ENCODE measurements around the gene TGFB3.

The TGFB3 gene

GRCh38 chr14:75986439-75986765 lies 4.6 kb upstream of the TGFB3 start:
- no peak for DNase-seq

- peak; percentile 87 for DNase-seq
These were observed 4.0 kb upstream of the TGFB3 start, which contains the start of gene IFT43 for GRCh38 chr14:75985618-75986438. IFT43 (plus strand) TSS chr14:75985763; CDS start chr14:75985787, 24 bp downstream.

GRCh38 chr14:75984674-75985073 lies 2.9 kb upstream of the TGFB3 start:
- peak; percentile 41 for DNase-seq

GRCh38 chr14:75983019-75983358 lies 1.2 kb upstream of the TGFB3 start:
- DNase-seq: no peak

GRCh38 chr14:75982266-75983018 lies 647 bp upstream of the TGFB3 start:
- DNase-seq: peak; percentile 90

- peak; percentile 36 for DNase-seq
These were observed 939 bp downstream of the TGFB3 start for GRCh38 chr14:75980856-75981255.

- no peak for DNase-seq
These were observed 1.9 kb downstream of the TGFB3 start for GRCh38 chr14:75979648-75980565.

GRCh38 chr14:75979071-75979571 lies 2.7 kb downstream of the TGFB3 start:
- peak; percentile 56 for DNase-seq

- DNase-seq: peak; percentile 72
These were observed 3.5 kb downstream of the TGFB3 start for GRCh38 chr14:75978249-75978731.

- DNase-seq: no peak
These were observed 4.2 kb downstream of the TGFB3 start for GRCh38 chr14:75977582-75977943.

GRCh38 chr14:75976826-75977581 lies 4.8 kb downstream of the TGFB3 start:
- DNase-seq: no peak

GRCh38 chr14:75972801-75973421 lies 8.9 kb downstream of the TGFB3 start:
- DNase-seq: peak; percentile 50

GRCh38 chr14:75971509-75971908 lies 10.3 kb downstream of the TGFB3 start:
- DNase-seq: no peak

GRCh38 chr14:75970989-75971388 lies 10.8 kb downstream of the TGFB3 start:
- no peak for DNase-seq

- DNase-seq: no peak
These were observed 11.9 kb downstream of the TGFB3 start for GRCh38 chr14:75969891-75970290.

GRCh38 chr14:75969126-75969525 lies 12.7 kb downstream of the TGFB3 start:
- DNase-seq: peak; percentile 22

GRCh38 chr14:75968456-75968855 lies 13.3 kb downstream of the TGFB3 start:
- peak; percentile 33 for DNase-seq

GRCh38 chr14:75967866-75968265 lies 13.9 kb downstream of the TGFB3 start:
- DNase-seq: no peak

- peak; percentile 81 for DNase-seq
These were observed 20.1 kb downstream of the TGFB3 start for GRCh38 chr14:75961662-75962061.

- DNase-seq: peak; percentile 18
These were observed 21.6 kb downstream of the TGFB3 start for GRCh38 chr14:75960231-75960630.

GRCh38 chr14:75959031-75959430 lies 22.8 kb downstream of the TGFB3 start:
- DNase-seq: no peak

- no peak for DNase-seq
These were observed 29.3 kb downstream of the TGFB3 start for GRCh38 chr14:75952489-75952888.

All from NCI-H69 (cell line).